Measurements from ENCODE around the gene C4orf51.

The C4orf51 gene

DNA sequence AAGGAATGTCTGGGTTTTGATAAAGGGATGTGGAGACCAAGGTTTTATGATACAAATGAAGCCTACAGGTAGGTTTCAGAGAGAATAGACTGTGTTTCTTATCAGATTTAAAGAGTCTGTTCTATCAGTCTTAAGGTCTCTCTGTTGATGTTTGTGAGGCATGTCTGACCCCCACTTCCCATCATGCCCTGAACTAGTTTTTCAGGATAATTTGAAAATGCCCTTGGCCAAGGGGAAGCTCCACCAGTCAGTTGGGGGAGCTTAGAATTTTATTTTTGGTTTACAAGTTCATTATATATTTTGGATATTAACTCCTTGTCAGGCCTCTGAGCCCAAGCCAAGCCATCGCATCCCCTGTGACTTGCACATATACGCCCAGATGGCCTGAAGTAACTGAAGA lies 18.6 kb downstream of the C4orf51 start:
- ChIA-PET POLR2A (ENCODE audit: low non-redundant PET) (no interaction called here), CTCF (no interaction called here)
- no peak overlapping the region for H3K27ac ChIP-seq
- no peak for DNase-seq (ENCODE audit: low spot score)
- no peak for TF ChIP-seq CTCF (conservative IDR thresholded peaks at IDR 0.05; ENCODE audit: low read depth)

- ChIA-PET POLR2A (ENCODE audit: low non-redundant PET) (no interaction called here), CTCF (interaction anchor here (0.6 kb wide), 1 partner anchor 1271 kb away, joined by 6 read pairs; no protein-coding TSS in a partner anchor)
- no peak overlapping the region for H3K27ac ChIP-seq
- no peak for TF ChIP-seq CTCF (conservative IDR thresholded peaks at IDR 0.05; ENCODE audit: low read depth)
- DNase-seq (ENCODE audit: low spot score): no peak
Observed at GRCh38 chr4:145703850-145704497, 24.0 kb downstream of the C4orf51 start.

DNA sequence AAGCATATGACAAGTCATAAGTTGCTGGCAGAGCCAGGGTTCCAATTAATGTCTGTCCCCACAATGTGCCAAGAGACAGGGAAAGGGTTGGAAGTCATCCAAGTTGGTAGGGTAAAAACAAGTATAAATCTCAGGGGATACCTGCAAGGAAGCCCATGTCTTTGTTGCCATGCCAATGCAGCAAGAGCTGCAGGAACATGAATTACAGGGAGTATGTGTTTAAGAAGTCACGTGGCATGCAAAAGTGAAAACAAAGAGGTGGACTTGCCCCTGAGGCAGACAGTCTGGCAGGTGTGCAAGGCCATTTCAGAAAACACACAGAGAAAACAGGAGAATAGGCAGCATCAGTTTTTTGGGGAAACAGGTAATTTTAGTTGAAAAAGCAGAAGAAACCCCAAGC lies 29.4 kb downstream of the C4orf51 start:
- no peak for TF ChIP-seq CTCF (conservative IDR thresholded peaks at IDR 0.05; ENCODE audit: low read depth)
- ChIA-PET CTCF (interaction anchor here (0.7 kb wide), 1 partner anchor 222 kb away, joined by 3 read pairs; no protein-coding TSS in a partner anchor), POLR2A (ENCODE audit: low non-redundant PET) (no interaction called here)
- DNase-seq (ENCODE audit: low spot score): no peak
- no peak overlapping the region for H3K27ac ChIP-seq

DNA sequence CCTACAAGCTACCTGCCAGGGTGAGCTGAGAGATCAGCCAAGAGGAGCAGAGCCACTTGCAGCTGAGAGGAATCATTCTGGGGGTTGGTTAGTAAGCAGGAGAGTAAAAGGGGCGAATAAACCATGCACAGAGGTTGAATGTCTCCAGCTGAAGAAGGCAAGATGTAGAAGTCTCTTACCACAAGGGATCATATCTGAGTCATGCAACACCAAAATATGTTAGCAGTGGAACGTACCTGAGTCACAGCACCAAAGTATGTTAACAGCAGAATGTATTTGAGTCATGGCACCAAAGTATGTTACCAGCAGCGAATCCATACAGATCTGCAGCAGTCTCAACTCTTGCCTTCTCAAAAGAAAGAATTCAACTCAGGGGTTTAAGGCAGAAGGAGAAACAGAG lies 29.9 kb downstream of the C4orf51 start:
- peak; percentile 74 for DNase-seq (ENCODE audit: low spot score)
- CTCF ChIA-PET: interaction anchor here (0.7 kb wide), 1 partner anchor 221 kb away, joined by 3 read pairs; no protein-coding TSS in a partner anchor
- TF ChIP-seq CTCF (conservative IDR thresholded peaks at IDR 0.05; ENCODE audit: low read depth): no peak
- POLR2A ChIA-PET (ENCODE audit: low non-redundant PET): no interaction called here
- H3K27ac ChIP-seq: no peak overlapping the region

- TF ChIP-seq CTCF (conservative IDR thresholded peaks at IDR 0.05; ENCODE audit: low read depth): no peak
- no peak for DNase-seq (ENCODE audit: low spot score)
- ChIA-PET POLR2A (ENCODE audit: low non-redundant PET) (no interaction called here), CTCF (no interaction called here)
- no peak overlapping the region for H3K27ac ChIP-seq
Observed at GRCh38 chr4:145716200-145716599, 36.3 kb downstream of the C4orf51 start.

- no peak for TF ChIP-seq CTCF (conservative IDR thresholded peaks at IDR 0.05; ENCODE audit: low read depth)
- ChIA-PET POLR2A (ENCODE audit: low non-redundant PET) (no interaction called here), CTCF (no interaction called here)
- no peak overlapping the region for H3K27ac ChIP-seq
- no peak for DNase-seq (ENCODE audit: low spot score)
Observed at GRCh38 chr4:145716661-145717200, 36.8 kb downstream of the C4orf51 start.

All from RWPE1 (cell line).